ENCODE results near the gene TMEM88. TPM values are rescaled to one million over a fixed set of nuclear protein-coding genes. Genes with fewer than 3 reads are reported as not detected.

Gene TMEM88
- total and polyA plus RNA-seq, 2 of the 13 experiments (the other 11 are each of a cell fraction or from before 2014, with no cell fraction given) = 0.31 to 0.66 TPM

GRCh38 chr17:7842380-7843256 is 12.2 kb upstream of the TMEM88 start (continued):
- TF ChIP-seq PHF5A (CRISPR knock-in tag; IDR thresholded peaks at IDR 0.05; ENCODE audit: low read depth, unreplicated experiment) = no peak
- peak; percentile 7; the same call in 1 of the 2 replicates for TF ChIP-seq ZNF281 (CRISPR knock-in tag; IDR thresholded peaks at IDR 0.05; ENCODE audit: borderline replicate concordance)
- TF ChIP-seq SP140L (CRISPR knock-in tag; IDR thresholded peaks at IDR 0.05; ENCODE audit: borderline replicate concordance) = no peak
- TF ChIP-seq GMEB1 (CRISPR knock-in tag; IDR thresholded peaks at IDR 0.05; ENCODE audit: borderline replicate concordance) = no peak
- TF ChIP-seq SAFB2 (CRISPR knock-in tag; IDR thresholded peaks at IDR 0.05; ENCODE audit: borderline replicate concordance, low read depth) = 0 out of 2 replicates have a peak, but pooled peaks have one; percentile 52
- TF ChIP-seq ZNF816 (CRISPR knock-in tag; IDR thresholded peaks at IDR 0.05; ENCODE audit: borderline replicate concordance) = no peak
- peak; percentile 58; the same call in 1 of the 2 replicates for TF ChIP-seq CCDC6 (CRISPR knock-in tag; IDR thresholded peaks at IDR 0.05)
- 0 out of 2 replicates have a peak, but pooled peaks have one; percentile 0 for TF ChIP-seq MED13 (CRISPR knock-in tag; IDR thresholded peaks at IDR 0.05)
- TF ChIP-seq MAFK (conservative IDR thresholded peaks at IDR 0.05 in 1 of 2, IDR thresholded peaks at IDR 0.05 in 1 of 2; ENCODE audit: low read length in 2 of 2) = peak; percentile 12 to 39; a peak in 2 of 4 replicates
- 0 out of 2 replicates have a peak, but pooled peaks have one; percentile 42 for TF ChIP-seq ZNF580 (CRISPR knock-in tag; IDR thresholded peaks at IDR 0.05; ENCODE audit: borderline replicate concordance, low read depth)
- TF ChIP-seq TFAP4 (IDR thresholded peaks at IDR 0.05; ENCODE audit: borderline replicate concordance, low read depth) = 0 out of 2 replicates have a peak, but pooled peaks have one; percentile 30
- no peak for TF ChIP-seq ZBTB43 (CRISPR knock-in tag; conservative IDR thresholded peaks at IDR 0.05)
- no peak for TF ChIP-seq ZNF891 (CRISPR knock-in tag; IDR thresholded peaks at IDR 0.05)
- no peak for TF ChIP-seq IRF2 (CRISPR knock-in tag; IDR thresholded peaks at IDR 0.05)
- no peak for TF ChIP-seq ZNF225 (CRISPR knock-in tag; IDR thresholded peaks at IDR 0.05)
- TF ChIP-seq PAWR (CRISPR knock-in tag; IDR thresholded peaks at IDR 0.05; ENCODE audit: borderline replicate concordance) = no peak
- no peak for TF ChIP-seq RNF219 (CRISPR knock-in tag; IDR thresholded peaks at IDR 0.05)
- TF ChIP-seq SPEN (CRISPR knock-in tag; IDR thresholded peaks at IDR 0.05; ENCODE audit: low read depth) = peak; percentile 35; the same call in 1 of the 2 replicates

Data from HepG2 (cell line).